Naive thymus-derived CD4-positive, alpha-beta T cell (primary cell): Measurements from ENCODE around the gene ZNF609. TPM values are rescaled to one million over a fixed set of nuclear protein-coding genes. Genes with fewer than 3 reads are reported as not detected.

Experiments used
- ATAC-seq: fragments of 150-1000 bp; cut with Tn5 transposase; 2 replicates; pipeline ENCODE4 v1.10.0; 2021; ENCODE audit warnings: mild to moderate bottlenecking, moderate library complexity
- CTCF ChIA-PET: fragments of 350-600 bp; sonication (Branson Sonifier 250); formaldehyde crosslinking; loops from one replicate; lab custom pipeline; 2021; ENCODE audit warnings: antibody characterized with exemption; lab: Charles Lee
- POLR2A ChIA-PET: fragments of 350-600 bp; sonication (Branson Sonifier 250); formaldehyde crosslinking; loops from one replicate; lab custom pipeline; 2021; ENCODE audit warnings: antibody characterized with exemption, inconsistent platforms; lab: Charles Lee
- DNase-seq, 9 donors: peaks; one replicate each; pipeline versions ENCODE4 v3.0.0 to v3.0.0-alpha.2; 2020 to 2022; ENCODE audit warnings: mixed read lengths in 1 of 9
- H3K27ac ChIP-seq: one replicate; pipeline ENCODE4 v1.7.0; 2013; ENCODE audit warnings: mild to moderate bottlenecking, low read depth, low read length, moderate library complexity
- H3K27me3 ChIP-seq, 2 donors: one replicate each; pipeline ENCODE4 v1.7.0; 2013; ENCODE audit warnings: low read length in 2 of 2, mild to moderate bottlenecking in 2 of 2, moderate library complexity in 2 of 2; ENCODE audit not compliant: control insufficient read depth in 2 of 2, insufficient read depth in 2 of 2
- H3K36me3 ChIP-seq, 3 experiments: 1 replicate in 2 of 3; 2 replicates in 1 of 3; pipeline ENCODE4 v1.7.0; 2013; ENCODE audit warnings: low read length in 3 of 3, mild to moderate bottlenecking in 3 of 3, moderate library complexity in 1 of 3; ENCODE audit not compliant: insufficient read depth in 3 of 3, control insufficient read depth in 2 of 3
- H3K4me1 ChIP-seq, 2 donors: one replicate each; pipeline ENCODE4 v1.7.0; 2013; ENCODE audit warnings: low read length in 2 of 2, mild to moderate bottlenecking in 2 of 2, moderate library complexity in 1 of 2; ENCODE audit not compliant: control insufficient read depth in 2 of 2, insufficient read depth in 2 of 2
- H3K4me3 ChIP-seq: 2 replicates; pipeline ENCODE4 v1.7.0; 2013; ENCODE audit warnings: mild to moderate bottlenecking, low read length
- H3K9me3 ChIP-seq, 3 experiments: 1 replicate in 2 of 3; 2 replicates in 1 of 3; pipeline ENCODE4 v1.7.0; 2013; ENCODE audit warnings: low read length in 3 of 3; ENCODE audit not compliant: control insufficient read depth in 2 of 3
- H3K27ac Mint-ChIP-seq, 9 donors: one replicate each; pipeline ENCODE4 v1.8.0; 2020 to 2022; ENCODE audit warnings: mixed read lengths in 9 of 9, mild to moderate bottlenecking in 8 of 9, moderate library complexity in 5 of 9, inconsistent platforms in 2 of 9
- H3K27me3 Mint-ChIP-seq, 5 donors: one replicate each; pipeline ENCODE4 v1.8.0; 2021 to 2022; ENCODE audit warnings: mixed read lengths in 5 of 5, mild to moderate bottlenecking in 1 of 5
- H3K36me3 Mint-ChIP-seq, 5 donors: one replicate each; pipeline ENCODE4 v1.8.0; 2020 to 2022; ENCODE audit warnings: mixed read lengths in 5 of 5, mild to moderate bottlenecking in 3 of 5, inconsistent platforms in 1 of 5
- H3K4me1 Mint-ChIP-seq, 7 donors: one replicate each; pipeline ENCODE4 v1.8.0; 2020 to 2022; ENCODE audit warnings: mixed read lengths in 7 of 7, mild to moderate bottlenecking in 3 of 7, inconsistent platforms in 1 of 7
- H3K4me3 Mint-ChIP-seq, 10 donors: one replicate each; pipeline ENCODE4 v1.8.0; 2020 to 2022; ENCODE audit warnings: mild to moderate bottlenecking in 10 of 10, mixed read lengths in 10 of 10, moderate library complexity in 6 of 10, inconsistent platforms in 2 of 10
- H3K9me3 Mint-ChIP-seq, 11 donors: one replicate each; pipeline ENCODE4 v1.8.0; 2020 to 2022; ENCODE audit warnings: mixed read lengths in 11 of 11, mild to moderate bottlenecking in 4 of 11, inconsistent platforms in 1 of 11, moderate library complexity in 1 of 11
- intact Hi-C, 2 donors: fragments of 100-400 bp; cut with micrococcal nuclease; formaldehyde crosslinking; loops; one replicate each; pipeline ENCODE4 v1.15.1; 2023
- polyA plus RNA-seq, 2 donors: library from polyadenylated mRNA; unstranded; fragments of 300-500 nt; fragmentation: Illumina TruSeq; gene quantifications; one replicate each; pipeline ENCODE4 v1.2.3, GENCODE V29; 2021
- total RNA-seq, 6 experiments: library from RNA in 5 of 6; stranded (reverse) in 5 of 6; gene quantifications; 1 replicate in 5 of 6; 2 replicates in 1 of 6; pipeline ENCODE4 v1.2.3 and lab custom pipeline; 2021 to 2026

The ZNF609 gene
- total and polyA plus RNA-seq, 7 experiments from 2014 or later, result 10.1 to 89.1 (median 71.9) TPM

- no peaks in the 10 kb centered on the region for H3K27me3 ChIP-seq
- Mint-ChIP-seq H3K4me3 (peak overlapping the region in 9 of 10 donors; percentile 25 to 78 (median 63)), H3K27ac (peak overlapping the region; percentile 25 to 98 (median 85)), H3K36me3 (peaks cover 15 to 38% (median 29%) of the 10 kb centered on the region in 5 donors), H3K27me3 (no peaks in the 10 kb centered on the region), H3K9me3 (no peaks in the 10 kb centered on the region), H3K4me1 (peaks cover 54 to 95% (median 84%) of the 10 kb centered on the region in 7 donors)
- H3K4me1 ChIP-seq, result peaks cover 31 to 72% of the 10 kb centered on the region in 2 donors
- CTCF ChIA-PET, result interaction anchor here (1.6 kb wide), 1 partner anchor 134 kb away, joined by 3 read pairs; no protein-coding TSS in a partner anchor
- DNase-seq (no peak), ATAC-seq (no peak)
- H3K4me3 ChIP-seq, result no peak overlapping the region
- peaks cover 0 to 13% (median 0%) of the 10 kb centered on the region in 3 experiments for H3K36me3 ChIP-seq
- POLR2A ChIA-PET, result interaction anchor here (0.8 to 1.8 kb wide), 7 partner anchors 9 to 71 kb away, joined by 3 to 5 read pairs (median 3); partner anchors contain the start of gene ZNF609
- intact Hi-C loops, result loop anchor here in 1 of 2 donors (5.0 kb wide), 1 partner anchor 39 kb away; the partner anchor contains the start of gene ZNF609
- H3K27ac ChIP-seq, result peak overlapping the region; percentile 68
- H3K9me3 ChIP-seq, result no peaks in the 10 kb centered on the region
These were observed 41.0 kb downstream of the ZNF609 start for GRCh38 chr15:64501396-64501715.

GRCh38 chr15:64502151-64502550 lies 41.8 kb downstream of the ZNF609 start:
- DNase-seq (no peak), ATAC-seq (no peak)
- Mint-ChIP-seq H3K9me3 (no peaks in the 10 kb centered on the region), H3K27me3 (no peaks in the 10 kb centered on the region), H3K27ac (peak overlapping the region; percentile 46 to 98 (median 85)), H3K36me3 (peaks cover 14 to 36% (median 27%) of the 10 kb centered on the region in 5 donors), H3K4me1 (peaks cover 57 to 95% (median 82%) of the 10 kb centered on the region in 7 donors), H3K4me3 (peak overlapping the region; percentile 63 to 82 (median 68))
- no peaks in the 10 kb centered on the region for H3K27me3 ChIP-seq
- POLR2A ChIA-PET, result interaction anchor here (1.7 to 1.8 kb wide), 2 partner anchors 10 to 34 kb away, joined by 5 read pairs; no protein-coding TSS in a partner anchor
- H3K4me3 ChIP-seq, result peak overlapping the region; percentile 47
- no peaks in the 10 kb centered on the region for H3K9me3 ChIP-seq
- H3K36me3 ChIP-seq, result peaks cover 0 to 13% (median 0%) of the 10 kb centered on the region in 3 experiments
- CTCF ChIA-PET, result no interaction called here
- H3K27ac ChIP-seq, result peak overlapping the region; percentile 68
- H3K4me1 ChIP-seq, result peaks cover 35 to 74% of the 10 kb centered on the region in 2 donors
- intact Hi-C loops, result loop anchor here (2.0 to 5.0 kb wide), 3 partner anchors 40 to 71 kb away; partner anchors contain the start of gene ZNF609 (in 2 of the 2)

DNA sequence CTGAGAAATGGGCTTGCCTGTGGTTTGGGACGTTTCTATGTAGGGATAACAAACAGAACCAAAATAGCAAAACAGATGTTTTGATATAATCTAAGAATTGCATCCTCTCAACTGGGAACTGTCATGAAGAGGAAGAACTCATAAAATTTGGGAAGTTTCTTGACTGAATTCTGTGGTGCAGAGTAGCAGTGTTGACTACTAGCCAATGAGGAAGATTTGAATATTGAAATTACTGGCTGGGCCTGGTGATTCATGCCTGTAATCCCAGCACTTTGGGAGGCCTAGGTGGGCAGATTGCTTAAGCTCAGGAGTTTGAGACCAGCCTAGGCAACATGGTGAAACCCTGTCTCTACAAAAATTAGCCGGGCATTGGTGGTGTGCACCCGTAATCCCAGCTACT lies 42.2 kb downstream of the ZNF609 start:
- intact Hi-C loops, result loop anchor here (2.0 to 5.0 kb wide), 3 partner anchors 40 to 72 kb away; partner anchors contain the start of gene ZNF609 (in 2 of the 2)
- peak overlapping the region; percentile 68 for H3K27ac ChIP-seq
- peak overlapping the region; percentile 46 to 98 (median 85) for H3K27ac Mint-ChIP-seq
- peaks cover 11 to 32% (median 26%) of the 10 kb centered on the region in 5 donors for H3K36me3 Mint-ChIP-seq
- no peaks in the 10 kb centered on the region for H3K9me3 ChIP-seq
- H3K4me1 ChIP-seq, result peaks cover 39 to 78% of the 10 kb centered on the region in 2 donors
- peaks cover 0 to 13% (median 0%) of the 10 kb centered on the region in 3 experiments for H3K36me3 ChIP-seq
- ChIA-PET POLR2A (interaction anchor here (0.6 to 3.7 kb wide), 6 partner anchors 8 to 94 kb away, joined by 3 to 37 read pairs (median 7); no protein-coding TSS in a partner anchor), CTCF (interaction anchor here (0.9 to 1.3 kb wide), 2 partner anchors 26 to 151 kb away, joined by 3 to 4 read pairs; no protein-coding TSS in a partner anchor)
- peak overlapping the region; percentile 47 for H3K4me3 ChIP-seq
- H3K27me3 ChIP-seq, result no peaks in the 10 kb centered on the region
- H3K9me3 Mint-ChIP-seq, result no peaks in the 10 kb centered on the region
- no peak for DNase-seq
- no peak for ATAC-seq
- H3K4me1 Mint-ChIP-seq, result peaks cover 61 to 95% (median 82%) of the 10 kb centered on the region in 7 donors
- peak overlapping the region; percentile 63 to 82 (median 68) for H3K4me3 Mint-ChIP-seq
- H3K27me3 Mint-ChIP-seq, result no peaks in the 10 kb centered on the region

- Mint-ChIP-seq H3K4me3 (peak overlapping the region; percentile 58 to 82 (median 68)), H3K27me3 (no peaks in the 10 kb centered on the region), H3K27ac (peak overlapping the region; percentile 46 to 98 (median 85)), H3K4me1 (peaks cover 62 to 98% (median 87%) of the 10 kb centered on the region in 7 donors), H3K36me3 (peaks cover 11 to 32% (median 29%) of the 10 kb centered on the region in 5 donors), H3K9me3 (no peaks in the 10 kb centered on the region)
- Histone ChIP-seq H3K27me3 (no peaks in the 10 kb centered on the region), H3K36me3 (peaks cover 0 to 13% (median 0%) of the 10 kb centered on the region in 3 experiments), H3K4me1 (peaks cover 39 to 85% of the 10 kb centered on the region in 2 donors), H3K27ac (peak overlapping the region; percentile 68), H3K9me3 (no peaks in the 10 kb centered on the region), H3K4me3 (peak overlapping the region; percentile 47)
- peak in 5 of 9 donors; percentile 24 to 41 (median 34) for DNase-seq
- ATAC-seq, result peak; percentile 56
- intact Hi-C loops, result loop anchor here (1.0 to 5.0 kb wide), 6 partner anchors 8 to 151 kb away; partner anchors contain the start of gene ZNF609 (in 2 of the 2)
- CTCF ChIA-PET, result interaction anchor here (0.6 to 1.3 kb wide), 4 partner anchors 25 to 151 kb away, joined by 3 to 4 read pairs (median 4); no protein-coding TSS in a partner anchor
- POLR2A ChIA-PET, result interaction anchor here (0.6 to 3.7 kb wide), 14 partner anchors 9 to 148 kb away, joined by 3 to 37 read pairs (median 5); partner anchors contain the start of genes TRIP4 and ZNF609
These were observed 42.8 kb downstream of the ZNF609 start for GRCh38 chr15:64503197-64503596.

GRCh38 chr15:64503640-64504039 lies 43.3 kb downstream of the ZNF609 start:
- H3K4me1 ChIP-seq, result peaks cover 39 to 84% of the 10 kb centered on the region in 2 donors
- H3K9me3 ChIP-seq, result no peaks in the 10 kb centered on the region
- peaks cover 0 to 13% (median 0%) of the 10 kb centered on the region in 3 experiments for H3K36me3 ChIP-seq
- DNase-seq (peak in 7 of 9 donors; percentile 38 to 68 (median 57)), ATAC-seq (peak; percentile 58)
- Mint-ChIP-seq H3K27ac (peak overlapping the region; percentile 46 to 98 (median 85)), H3K27me3 (no peaks in the 10 kb centered on the region), H3K4me3 (peak overlapping the region; percentile 58 to 82 (median 68)), H3K36me3 (peaks cover 11 to 32% (median 29%) of the 10 kb centered on the region in 5 donors), H3K9me3 (no peaks in the 10 kb centered on the region), H3K4me1 (peaks cover 61 to 98% (median 87%) of the 10 kb centered on the region in 7 donors)
- peak overlapping the region; percentile 47 for H3K4me3 ChIP-seq
- ChIA-PET POLR2A (interaction anchor here (0.6 to 3.7 kb wide), 13 partner anchors 9 to 148 kb away, joined by 3 to 37 read pairs (median 5); partner anchors contain the start of genes TRIP4 and ZNF609), CTCF (interaction anchor here (0.6 to 1.3 kb wide), 6 partner anchors 25 to 150 kb away, joined by 3 to 4 read pairs (median 3); no protein-coding TSS in a partner anchor)
- H3K27me3 ChIP-seq, result no peaks in the 10 kb centered on the region
- H3K27ac ChIP-seq, result peak overlapping the region; percentile 68
- intact Hi-C loops, result loop anchor here (1.0 to 5.0 kb wide), 6 partner anchors 8 to 151 kb away; partner anchors contain the start of gene ZNF609 (in 2 of the 2)

DNA sequence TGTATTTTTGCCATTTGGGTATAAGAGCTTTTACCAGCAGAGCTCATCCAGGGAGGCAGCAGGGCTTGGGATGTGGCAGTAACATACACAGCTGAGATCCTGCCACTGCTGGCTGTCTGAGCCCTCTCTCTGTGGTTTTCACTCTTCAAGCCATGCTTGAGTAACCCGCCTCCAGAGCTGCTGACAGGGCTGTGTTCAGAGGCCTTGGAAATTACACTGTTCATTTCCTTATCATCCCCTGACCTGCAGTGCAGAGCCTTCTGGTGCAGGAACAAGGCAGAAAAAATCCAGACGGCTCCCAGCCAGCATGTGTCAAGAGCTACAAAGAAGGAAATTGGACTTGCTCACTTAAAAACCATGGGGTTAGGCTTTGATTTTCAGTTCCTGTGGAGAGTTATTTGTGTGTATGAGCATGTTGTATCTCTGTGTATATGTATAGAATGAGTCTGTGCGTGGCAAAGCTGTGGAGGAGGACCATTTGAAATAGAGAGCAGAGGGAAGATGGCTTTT lies 47.0 kb downstream of the ZNF609 start:
- Mint-ChIP-seq H3K27me3 (no peaks in the 10 kb centered on the region), H3K36me3 (peaks cover 0 to 17% (median 10%) of the 10 kb centered on the region in 5 donors), H3K9me3 (no peaks in the 10 kb centered on the region), H3K4me1 (peaks cover 37 to 93% (median 81%) of the 10 kb centered on the region in 7 donors), H3K4me3 (peak overlapping the region; percentile 25 to 79 (median 65)), H3K27ac (peak overlapping the region; percentile 43 to 97 (median 85))
- CTCF ChIA-PET, result interaction anchor here (0.6 to 1.4 kb wide), 7 partner anchors 12 to 221 kb away, joined by 3 to 5 read pairs (median 3); no protein-coding TSS in a partner anchor
- ATAC-seq (peak; percentile 76), DNase-seq (peak in 8 of 9 donors; percentile 14 to 46 (median 31))
- Histone ChIP-seq H3K9me3 (no peaks in the 10 kb centered on the region), H3K27ac (peak overlapping the region; percentile 46), H3K27me3 (no peaks in the 10 kb centered on the region), H3K4me3 (peak overlapping the region; percentile 15), H3K36me3 (no peaks in the 10 kb centered on the region), H3K4me1 (peaks cover 27 to 88% of the 10 kb centered on the region in 2 donors)
- POLR2A ChIA-PET, result interaction anchor here (0.8 to 2.5 kb wide), 7 partner anchors 9 to 392 kb away, joined by 3 to 9 read pairs (median 4); partner anchors contain the start of gene ZNF609
- intact Hi-C loops, result loop anchor here in 1 of 2 donors (1.0 kb wide), 1 partner anchor 9 kb away; no protein-coding TSS in a partner anchor
